ENCODE measurements around the gene MUC20. TPM values are rescaled to one million over a fixed set of nuclear protein-coding genes. Genes with fewer than 3 reads are reported as not detected.
"Not testable (repeated sequence)": the region's sequence is repeated elsewhere in the genome, so short reads cannot be mapped to it uniquely, and the experiment has no call there.

MUC20 gene
- total and polyA plus RNA-seq, 11 donors = 0.21 to 8.4 (median 3.2) TPM

DNA sequence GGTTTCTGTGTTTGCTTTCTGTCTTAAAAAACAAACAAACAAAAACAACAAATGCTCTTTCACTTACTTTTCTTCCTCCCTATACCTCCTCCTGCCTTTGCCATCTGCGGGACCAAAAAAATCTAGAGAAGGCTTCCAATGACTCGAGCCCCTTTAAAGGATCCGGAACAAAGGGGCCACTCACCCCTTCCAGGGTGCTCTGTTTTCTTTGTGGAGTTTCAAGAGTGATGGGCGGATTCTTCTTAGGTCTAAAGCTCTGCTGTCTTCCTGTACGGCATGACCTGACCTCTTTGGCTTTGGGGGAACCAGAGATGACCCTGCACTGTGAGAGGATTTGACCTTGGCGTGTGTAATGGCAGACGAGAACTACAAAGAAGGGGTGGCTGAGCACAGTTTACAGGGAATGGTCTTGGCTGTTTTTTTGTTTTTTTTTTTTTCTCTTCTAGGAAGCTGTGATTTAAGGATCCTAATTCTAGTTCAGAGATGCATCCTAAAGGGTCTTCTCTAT, 2.2 kb upstream of the MUC20 start:
- intact Hi-C loops (cut with DNase I) = loop anchor here in 2 of 10 donors (5.0 kb wide), 2 partner anchors 96 to 101 kb away; no protein-coding TSS in a partner anchor

DNA sequence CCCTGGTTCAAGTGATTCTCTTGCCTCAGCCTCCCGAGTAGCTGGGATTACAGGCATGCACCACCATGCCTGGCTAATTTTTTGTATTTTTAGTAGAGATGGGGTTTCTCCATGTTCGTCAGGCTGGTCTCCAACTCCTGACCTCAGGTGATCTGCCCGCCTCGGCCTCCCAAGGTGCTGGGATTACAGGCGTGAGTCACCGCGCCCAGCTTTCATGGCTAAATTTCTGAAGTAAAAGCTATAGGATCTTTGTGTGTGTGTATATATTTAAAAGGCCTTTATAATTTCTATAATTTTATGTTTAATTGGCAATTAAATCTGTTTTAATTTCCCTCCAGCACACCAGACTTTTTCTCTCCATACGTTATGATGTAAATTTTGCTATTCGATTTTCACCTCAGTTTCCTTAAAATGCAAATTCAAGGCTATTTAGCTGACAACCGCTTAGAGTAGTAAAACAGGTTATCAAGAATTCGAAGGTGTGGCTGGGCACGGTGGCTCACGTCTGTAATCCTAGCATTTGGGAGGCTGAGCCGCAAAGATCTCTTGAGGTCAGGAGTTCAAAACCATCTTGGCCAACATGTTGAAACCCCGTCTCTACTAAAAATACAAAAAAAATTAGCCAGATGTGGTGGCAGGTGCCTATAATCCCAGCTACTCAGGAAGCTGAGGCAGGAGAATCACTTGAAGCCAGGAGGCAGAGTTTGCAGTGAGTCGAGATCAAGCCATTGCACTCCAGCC, 1.1 kb upstream of the MUC20 start:
- ATAC-seq, H3K4me3 ChIP-seq, H3K27ac ChIP-seq, H3K27me3 ChIP-seq, H3K9me3 ChIP-seq, H3K4me1 ChIP-seq, DNase-seq: not testable (repeated sequence)
- intact Hi-C loops (cut with DNase I) = loop anchor here in 7 of 10 donors (2.0 to 10.0 kb wide), 5 partner anchors 97 to 107 kb away; no protein-coding TSS in a partner anchor
- 91 to 93% (median 92%) methylated on average over 16 of the region's 16 CpGs for WGBS, 4 donors
- H3K36me3 ChIP-seq = peaks cover 0 to 19% (median 12%) of the 10 kb centered on the region in 9 donors

More for the DNA sequence above, 2.2 kb upstream of the MUC20 start:
- Histone ChIP-seq H3K4me1 (no peaks in the 10 kb centered on the region), H3K27me3 (no peaks in the 10 kb centered on the region), H3K4me3 (no peak overlapping the region), H3K9me3 (no peaks in the 10 kb centered on the region), H3K36me3 (peaks cover 0 to 24% (median 16%) of the 10 kb centered on the region in 9 donors), H3K27ac (no peak overlapping the region)
- 69 to 84% (median 76%) methylated on average over 7 of the region's 7 CpGs for WGBS, 4 donors
- DNase-seq (peak in 1 of 5 donors; percentile 15), ATAC-seq (no peak)
- no peak for TF ChIP-seq POLR2A (IDR thresholded peaks at IDR 0.05)
- TF ChIP-seq, protein P1, sequence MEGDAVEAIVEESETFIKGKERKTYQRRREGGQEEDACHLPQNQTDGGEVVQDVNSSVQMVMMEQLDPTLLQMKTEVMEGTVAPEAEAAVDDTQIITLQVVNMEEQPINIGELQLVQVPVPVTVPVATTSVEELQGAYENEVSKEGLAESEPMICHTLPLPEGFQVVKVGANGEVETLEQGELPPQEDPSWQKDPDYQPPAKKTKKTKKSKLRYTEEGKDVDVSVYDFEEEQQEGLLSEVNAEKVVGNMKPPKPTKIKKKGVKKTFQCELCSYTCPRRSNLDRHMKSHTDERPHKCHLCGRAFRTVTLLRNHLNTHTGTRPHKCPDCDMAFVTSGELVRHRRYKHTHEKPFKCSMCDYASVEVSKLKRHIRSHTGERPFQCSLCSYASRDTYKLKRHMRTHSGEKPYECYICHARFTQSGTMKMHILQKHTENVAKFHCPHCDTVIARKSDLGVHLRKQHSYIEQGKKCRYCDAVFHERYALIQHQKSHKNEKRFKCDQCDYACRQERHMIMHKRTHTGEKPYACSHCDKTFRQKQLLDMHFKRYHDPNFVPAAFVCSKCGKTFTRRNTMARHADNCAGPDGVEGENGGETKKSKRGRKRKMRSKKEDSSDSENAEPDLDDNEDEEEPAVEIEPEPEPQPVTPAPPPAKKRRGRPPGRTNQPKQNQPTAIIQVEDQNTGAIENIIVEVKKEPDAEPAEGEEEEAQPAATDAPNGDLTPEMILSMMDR (IDR thresholded peaks at IDR 0.05) = no peak

DNA sequence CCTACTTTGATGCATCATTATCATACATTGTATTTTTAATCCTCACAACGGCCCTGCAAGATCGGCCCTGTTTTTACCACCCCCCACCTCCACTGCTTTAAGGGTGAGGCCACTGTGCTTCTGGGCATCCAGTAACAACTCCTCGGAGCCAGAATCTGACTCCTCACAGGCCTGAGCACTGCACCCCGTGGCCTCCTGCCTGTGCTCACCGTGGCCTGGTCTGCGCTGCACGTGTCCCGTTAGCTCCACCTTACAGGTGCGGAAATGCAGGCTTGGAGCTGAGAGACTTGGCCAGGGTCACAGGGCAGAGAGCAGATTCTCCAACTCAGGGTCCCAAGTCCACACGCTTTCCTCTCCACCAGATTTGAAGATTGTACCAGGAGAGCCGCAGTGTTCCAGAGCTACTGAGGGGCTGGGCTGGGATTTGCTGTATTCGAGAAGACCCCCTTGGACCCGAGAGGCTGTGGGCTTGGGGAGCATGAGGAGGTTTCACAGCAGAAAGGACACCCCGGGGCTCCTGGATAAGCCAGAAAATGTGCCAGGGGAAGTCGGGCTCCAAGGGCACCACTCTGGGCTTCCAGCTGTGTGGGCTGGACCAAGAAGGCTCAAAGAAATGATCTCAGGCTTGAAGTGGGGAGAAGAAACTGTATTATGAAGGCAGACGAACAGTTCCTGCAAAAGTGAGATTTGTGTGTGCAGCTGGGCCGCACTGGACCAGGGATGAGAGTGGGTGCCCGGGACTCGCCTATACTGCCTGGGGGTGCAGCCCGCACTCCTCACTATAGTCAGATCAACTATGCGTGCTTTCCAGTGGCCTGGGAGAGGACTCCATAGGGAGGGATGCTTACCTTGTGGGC, 1.6 kb downstream of the MUC20 start:
- DNase-seq = not testable (repeated sequence)
- intact Hi-C loops (cut with DNase I) = loop anchor here in 5 of 10 donors (5.0 to 10.0 kb wide), 3 partner anchors 105 to 110 kb away; no protein-coding TSS in a partner anchor

DNA sequence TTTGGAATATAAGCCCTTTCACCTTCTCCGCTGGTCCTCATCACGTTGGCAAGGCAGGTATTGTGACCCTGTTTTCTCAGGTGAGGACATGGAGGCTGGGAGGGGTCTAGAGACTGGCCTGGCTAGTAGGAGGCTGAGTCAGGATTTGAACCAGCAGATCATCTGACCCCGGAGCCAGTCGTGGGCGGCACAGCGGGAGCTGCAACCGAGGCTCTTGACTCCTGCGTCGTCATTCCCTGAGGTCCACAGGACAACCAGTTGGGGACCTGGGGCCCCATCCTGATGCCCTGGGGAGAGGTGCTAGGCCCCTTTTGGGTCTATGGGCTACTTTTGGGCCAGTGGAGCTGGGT, 2.2 kb downstream of the MUC20 start:
- H3K4me1 ChIP-seq, ATAC-seq, DNase-seq, H3K36me3 ChIP-seq, H3K4me3 ChIP-seq, H3K9me3 ChIP-seq, H3K27ac ChIP-seq: not testable (repeated sequence)
- intact Hi-C loops (cut with DNase I) = loop anchor here in 5 of 10 donors (5.0 to 10.0 kb wide), 3 partner anchors 106 to 111 kb away; no protein-coding TSS in a partner anchor
- H3K27me3 ChIP-seq = peaks cover 0 to 11% (median 0%) of the 10 kb centered on the region in 9 donors
- 40 to 91% (median 72%) methylated on average over 2 to 8 of the region's 9 CpGs for WGBS, 4 donors

More for the DNA sequence above, 1.6 kb downstream of the MUC20 start:
- H3K9me3 ChIP-seq, H3K4me3 ChIP-seq, H3K36me3 ChIP-seq, H3K27me3 ChIP-seq, H3K4me1 ChIP-seq, H3K27ac ChIP-seq: not testable (repeated sequence)
- peak in 2 of 4 donors; percentile 8 to 23 for ATAC-seq
- WGBS, 4 donors = 82 to 88% (median 85%) methylated on average over 9 to 18 of the region's 21 CpGs

DNA sequence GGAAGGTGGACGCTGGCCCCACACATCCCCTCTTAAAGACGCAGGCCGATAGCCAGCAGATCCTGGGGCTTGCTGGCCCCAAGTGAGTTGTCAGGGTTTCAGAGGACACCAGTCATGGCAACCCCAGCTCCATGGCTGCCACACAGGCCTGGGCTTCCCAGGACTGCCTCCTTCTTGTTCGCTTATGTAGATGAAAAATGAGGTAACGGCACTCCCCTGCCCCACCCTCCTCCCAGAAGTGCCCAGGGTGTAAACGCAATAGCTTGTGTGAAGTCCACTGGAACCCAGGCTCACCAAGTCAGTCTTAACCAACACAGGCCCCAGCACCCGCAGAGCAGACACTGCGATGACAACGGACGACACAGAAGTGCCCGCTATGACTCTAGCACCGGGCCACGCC, 3.6 kb downstream of the MUC20 start:
- DNase-seq, H3K4me3 ChIP-seq, H3K27ac ChIP-seq, H3K9me3 ChIP-seq, H3K4me1 ChIP-seq, H3K36me3 ChIP-seq, ATAC-seq: not testable (repeated sequence)
- peaks cover 0 to 11% (median 0%) of the 10 kb centered on the region in 9 donors for H3K27me3 ChIP-seq
- intact Hi-C loops (cut with DNase I) = loop anchor here in 5 of 10 donors (5.0 to 10.0 kb wide), 3 partner anchors 107 to 112 kb away; no protein-coding TSS in a partner anchor
- WGBS, 4 donors = no CpG with 5 or more reads among the region's 13 CpGs

DNA sequence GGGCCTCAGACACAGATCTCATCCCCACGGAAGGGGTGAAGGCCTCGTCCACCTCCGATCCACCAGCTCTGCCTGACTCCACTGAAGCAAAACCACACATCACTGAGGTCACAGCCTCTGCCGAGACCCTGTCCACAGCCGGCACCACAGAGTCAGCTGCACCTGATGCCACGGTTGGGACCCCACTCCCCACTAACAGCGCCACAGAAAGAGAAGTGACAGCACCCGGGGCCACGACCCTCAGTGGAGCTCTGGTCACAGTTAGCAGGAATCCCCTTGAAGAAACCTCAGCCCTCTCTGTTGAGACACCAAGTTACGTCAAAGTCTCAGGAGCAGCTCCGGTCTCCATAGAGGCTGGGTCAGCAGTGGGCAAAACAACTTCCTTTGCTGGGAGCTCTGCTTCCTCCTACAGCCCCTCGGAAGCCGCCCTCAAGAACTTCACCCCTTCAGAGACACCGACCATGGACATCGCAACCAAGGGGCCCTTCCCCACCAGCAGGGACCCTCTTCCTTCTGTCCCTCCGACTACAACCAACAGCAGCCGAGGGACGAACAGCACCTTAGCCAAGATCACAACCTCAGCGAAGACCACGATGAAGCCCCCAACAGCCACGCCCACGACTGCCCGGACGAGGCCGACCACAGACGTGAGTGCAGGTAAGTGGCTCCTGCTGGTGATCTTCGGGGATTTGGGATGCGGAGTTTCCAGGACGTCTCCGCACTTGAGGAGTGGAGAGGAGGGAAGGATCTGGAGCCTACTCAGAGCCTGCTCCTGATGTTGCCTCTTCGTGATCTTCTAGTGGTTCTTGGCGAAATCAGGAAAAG, 5.3 kb downstream of the MUC20 start:
- H3K36me3 ChIP-seq = peaks cover 0 to 17% (median 0%) of the 10 kb centered on the region in 9 donors
- H3K4me3 ChIP-seq, H3K9me3 ChIP-seq, DNase-seq, H3K27ac ChIP-seq, H3K4me1 ChIP-seq: not testable (repeated sequence)
- ATAC-seq = peak in 1 of 4 donors; percentile 18
- 84 to 96% (median 87%) methylated on average over 27 to 32 of the region's 32 CpGs for WGBS, 4 donors
- H3K27me3 ChIP-seq = peaks cover 0 to 14% (median 0%) of the 10 kb centered on the region in 9 donors
- intact Hi-C loops (cut with DNase I) = loop anchor here in 2 of 10 donors (10.0 kb wide), 1 partner anchor 111 kb away; no protein-coding TSS in a partner anchor
